ENCODE data around the gene SPECC1.

SPECC1 gene

DNA sequence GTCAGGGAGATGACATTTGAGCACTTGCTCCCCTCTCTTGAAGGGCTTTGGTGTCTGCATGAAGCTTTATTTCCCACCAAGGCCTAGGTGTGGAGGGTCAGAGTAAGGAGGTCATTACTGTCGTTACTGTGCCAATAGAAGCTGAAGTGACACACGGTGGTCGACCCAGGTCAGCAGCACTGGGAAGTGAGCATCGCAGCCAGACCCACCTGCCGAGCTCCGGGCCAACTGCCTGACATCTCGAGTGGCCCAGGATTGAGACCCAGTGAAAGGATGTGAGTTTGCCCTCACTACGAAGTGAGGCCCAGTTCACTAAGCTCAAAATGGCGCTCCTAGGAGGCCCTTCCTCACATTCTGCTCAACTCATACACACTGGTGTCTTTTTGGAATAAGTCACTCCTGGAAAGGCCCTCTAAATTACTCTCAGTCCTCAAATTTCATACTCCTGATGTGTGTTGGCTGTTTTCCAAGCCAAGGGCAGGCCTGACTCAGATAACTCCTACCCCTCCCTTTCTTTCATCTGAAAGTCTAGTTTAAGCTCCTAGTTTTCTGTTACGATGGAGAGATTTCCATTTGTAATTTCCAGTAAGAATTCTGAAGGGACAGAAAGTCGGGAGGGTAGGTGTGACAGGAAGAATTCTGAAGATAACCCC is 257.8 kb downstream of the SPECC1 start:
- DNase-seq (ENCODE audit: extremely low spot score) = peak; percentile 18
- TF ChIP-seq FOXA1 (IDR thresholded peaks at IDR 0.05) (no peak), FOXM1 (IDR thresholded peaks at IDR 0.05; ENCODE audit: borderline replicate concordance) (no peak), ZNF384 (IDR thresholded peaks at IDR 0.05) (no peak), SUZ12 (IDR thresholded peaks at IDR 0.05) (no peak), CTBP1 (IDR thresholded peaks at IDR 0.05; ENCODE audit: borderline replicate concordance) (no peak)
- POLR2A ChIA-PET = interaction anchor here (1.3 kb wide), 1 partner anchor 177 kb away, joined by 4 read pairs; no protein-coding TSS in a partner anchor
- CTCF ChIA-PET = interaction anchor here (0.6 kb wide), 1 partner anchor 272 kb away, joined by 3 read pairs; no protein-coding TSS in a partner anchor

GRCh38 chr17:20267459-20267842 is 258.3 kb downstream of the SPECC1 start:
- ChIA-PET POLR2A (no interaction called here), CTCF (no interaction called here)
- TF ChIP-seq NFRKB (IDR thresholded peaks at IDR 0.05) (no peak), CTBP1 (IDR thresholded peaks at IDR 0.05; ENCODE audit: borderline replicate concordance) (no peak), BHLHE40 (IDR thresholded peaks at IDR 0.05; ENCODE audit: borderline replicate concordance) (no peak), HDGF (IDR thresholded peaks at IDR 0.05; ENCODE audit: borderline replicate concordance) (no peak), PKNOX1 (IDR thresholded peaks at IDR 0.05) (no peak), FOXA1 (IDR thresholded peaks at IDR 0.05) (no peak), TARDBP (IDR thresholded peaks at IDR 0.05) (no peak), SP1 (IDR thresholded peaks at IDR 0.05) (no peak)
- DNase-seq (ENCODE audit: extremely low spot score) = no peak

GRCh38 chr17:20270369-20270768 is 261.2 kb downstream of the SPECC1 start:
- ChIA-PET POLR2A (no interaction called here), CTCF (interaction anchor here (0.6 kb wide), 1 partner anchor 617 kb away, joined by 5 read pairs; no protein-coding TSS in a partner anchor)
- TF ChIP-seq FOXM1 (IDR thresholded peaks at IDR 0.05; ENCODE audit: borderline replicate concordance) (no peak), ZNF384 (IDR thresholded peaks at IDR 0.05) (peak; percentile 52; the same call in 1 of the 2 replicates)
- DNase-seq (ENCODE audit: extremely low spot score) = no peak

GRCh38 chr17:20271011-20271610 is 262.0 kb downstream of the SPECC1 start:
- CTCF ChIA-PET = interaction anchor here (0.6 kb wide), 1 partner anchor 617 kb away, joined by 5 read pairs; no protein-coding TSS in a partner anchor
- DNase-seq (ENCODE audit: extremely low spot score) = no peak
- POLR2A ChIA-PET = no interaction called here

GRCh38 chr17:20273741-20274500 is 264.8 kb downstream of the SPECC1 start:
- CTCF ChIA-PET = no interaction called here
- POLR2A ChIA-PET = no interaction called here
- TF ChIP-seq ARNT (IDR thresholded peaks at IDR 0.05) = no peak
- no peak for TF ChIP-seq BHLHE40 (IDR thresholded peaks at IDR 0.05; ENCODE audit: borderline replicate concordance)
- TF ChIP-seq ELF4 (IDR thresholded peaks at IDR 0.05) = no peak
- DNase-seq (ENCODE audit: extremely low spot score) = no peak

More at GRCh38 chr17:20271011-20271610, 262.0 kb downstream of the SPECC1 start:
- no peak for TF ChIP-seq SP1 (IDR thresholded peaks at IDR 0.05)
- no peak for TF ChIP-seq SUZ12 (IDR thresholded peaks at IDR 0.05)
- TF ChIP-seq CTBP1 (IDR thresholded peaks at IDR 0.05; ENCODE audit: borderline replicate concordance) = no peak

DNA sequence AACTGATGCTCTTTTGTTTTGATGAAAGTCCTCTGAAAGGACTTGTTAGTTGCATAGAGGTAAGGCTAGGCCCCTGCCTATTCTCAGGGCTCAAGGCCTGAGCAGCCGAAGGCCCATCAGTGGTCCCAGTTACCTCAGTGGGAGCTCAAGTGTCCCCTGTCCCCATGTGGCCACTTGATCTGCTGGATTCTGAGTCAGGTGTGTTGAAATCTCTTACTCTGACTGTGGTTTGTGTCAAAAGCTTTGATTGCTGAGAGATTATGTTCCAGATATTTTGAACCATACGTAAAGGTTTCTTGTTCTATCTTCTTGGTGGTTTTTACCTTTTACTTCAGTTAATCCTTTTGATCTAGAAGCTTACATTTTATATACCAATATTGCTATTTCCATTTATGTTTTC is 266.5 kb downstream of the SPECC1 start:
- ChIA-PET CTCF (interaction anchor here (0.7 to 1.0 kb wide), 2 partner anchors 75 to 122 kb away, joined by 3 to 4 read pairs; no protein-coding TSS in a partner anchor), POLR2A (no interaction called here)
- no peak for TF ChIP-seq SP1 (IDR thresholded peaks at IDR 0.05)
- no peak for DNase-seq (ENCODE audit: extremely low spot score)

DNA sequence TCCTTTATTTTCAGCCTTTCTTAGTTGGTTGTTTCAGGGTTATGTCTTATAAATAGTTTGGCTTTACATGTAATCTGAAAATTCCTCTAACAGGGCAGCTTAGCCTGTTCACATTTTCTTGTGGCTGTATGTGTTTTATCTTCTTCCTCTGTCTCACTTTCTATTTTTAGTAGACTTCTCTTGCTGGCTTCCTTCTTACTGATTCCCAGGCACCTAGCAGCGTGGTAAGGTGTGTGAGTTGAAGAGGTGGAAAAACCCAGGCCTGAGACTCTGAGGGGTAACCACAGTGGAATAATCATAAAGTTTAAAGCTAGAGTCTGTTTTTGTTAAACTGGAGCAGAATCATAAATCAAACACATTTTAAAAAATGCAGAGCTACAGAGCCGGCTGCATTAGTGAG is 267.3 kb downstream of the SPECC1 start:
- no peak for TF ChIP-seq BHLHE40 (IDR thresholded peaks at IDR 0.05; ENCODE audit: borderline replicate concordance)
- no peak for TF ChIP-seq ELF4 (IDR thresholded peaks at IDR 0.05)
- no peak for TF ChIP-seq FOXK2 (IDR thresholded peaks at IDR 0.05)
- TF ChIP-seq ZNF384 (IDR thresholded peaks at IDR 0.05) = no peak
- TF ChIP-seq HDGF (IDR thresholded peaks at IDR 0.05; ENCODE audit: borderline replicate concordance) = no peak
- no peak for TF ChIP-seq TARDBP (IDR thresholded peaks at IDR 0.05)
- no peak for TF ChIP-seq FOXA1 (IDR thresholded peaks at IDR 0.05)
- TF ChIP-seq SUZ12 (IDR thresholded peaks at IDR 0.05) = no peak
- TF ChIP-seq LEF1 (IDR thresholded peaks at IDR 0.05; ENCODE audit: borderline replicate concordance) = no peak
- no peak for TF ChIP-seq CTBP1 (IDR thresholded peaks at IDR 0.05; ENCODE audit: borderline replicate concordance)
- TF ChIP-seq ARNT (IDR thresholded peaks at IDR 0.05) = no peak
- ChIA-PET CTCF (interaction anchor here (0.6 to 1.0 kb wide), 3 partner anchors 30 to 77 kb away, joined by 3 to 4 read pairs (median 3); no protein-coding TSS in a partner anchor), POLR2A (no interaction called here)
- DNase-seq (ENCODE audit: extremely low spot score) = no peak

GRCh38 chr17:20278805-20279204 is 269.6 kb downstream of the SPECC1 start:
- DNase-seq (ENCODE audit: extremely low spot score) = no peak
- ChIA-PET POLR2A (no interaction called here), CTCF (no interaction called here)
- TF ChIP-seq L3MBTL2 (conservative IDR thresholded peaks at IDR 0.05) (no peak), FOXK2 (IDR thresholded peaks at IDR 0.05) (no peak), BHLHE40 (IDR thresholded peaks at IDR 0.05; ENCODE audit: borderline replicate concordance) (no peak), HDGF (IDR thresholded peaks at IDR 0.05; ENCODE audit: borderline replicate concordance) (no peak), FOXA1 (IDR thresholded peaks at IDR 0.05) (no peak), TARDBP (IDR thresholded peaks at IDR 0.05) (no peak), FOXM1 (IDR thresholded peaks at IDR 0.05; ENCODE audit: borderline replicate concordance) (no peak), ARNT (IDR thresholded peaks at IDR 0.05) (no peak), ZNF384 (IDR thresholded peaks at IDR 0.05) (no peak), PKNOX1 (IDR thresholded peaks at IDR 0.05) (no peak)

Data from HEK293T (cell line).